HL-60/S4 (cell line): ENCODE results near the gene ZSCAN2.
"Not testable (repeated sequence)": the region's sequence is repeated elsewhere in the genome, so short reads cannot be mapped to it uniquely, and the experiment has no call there.

Source experiments
- in situ Hi-C: fragments of 300-500 bp; cut with MboI; formaldehyde crosslinking; loops from 2 replicates; pipeline ENCODE4 v1.14.3; 2022; ENCODE audit warnings: low sequenced_read_pairs

ZSCAN2 gene

DNA sequence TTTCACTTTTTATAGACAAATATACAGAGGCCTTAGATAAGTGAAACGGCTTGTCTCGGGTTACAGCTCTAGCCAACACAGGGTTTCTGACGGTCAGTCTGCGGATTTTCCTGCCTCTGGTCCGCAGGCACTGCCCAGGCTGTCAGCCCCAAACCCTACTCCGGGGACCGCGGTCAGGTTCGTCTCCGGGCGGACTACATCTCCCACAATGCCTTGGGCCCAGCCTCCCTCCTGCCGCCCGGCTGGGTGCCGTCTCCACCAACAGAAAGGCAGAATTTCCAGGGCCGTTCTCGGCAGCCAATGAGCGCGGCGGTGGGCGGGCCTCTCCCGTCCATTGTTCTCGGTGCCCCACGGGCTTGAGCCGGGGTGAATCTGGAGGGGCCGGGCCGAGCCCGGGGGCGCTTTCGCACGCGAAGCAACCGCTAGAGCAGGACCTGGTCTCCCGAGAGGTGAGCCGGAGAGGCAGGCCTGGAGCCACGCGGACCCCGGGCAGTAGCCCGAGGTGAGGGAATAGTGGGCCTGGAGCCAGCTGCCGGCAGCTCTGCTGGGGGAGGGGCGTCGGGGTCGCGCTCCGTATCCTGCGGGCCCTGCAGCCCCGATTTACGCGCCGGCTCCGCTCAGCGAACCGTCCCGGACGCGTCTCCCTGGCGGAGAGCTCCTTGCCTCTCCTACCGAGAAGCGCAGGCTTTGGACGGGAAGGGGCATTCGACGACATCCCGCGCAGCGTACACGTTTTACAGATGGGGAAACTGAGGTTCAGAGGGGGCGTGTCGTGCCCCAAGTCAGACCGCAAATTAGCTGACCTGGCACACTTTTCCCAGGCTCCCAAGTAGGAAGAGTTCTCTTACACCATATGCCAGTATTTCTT, at the start of gene ZSCAN2:
ZSCAN2 (plus strand) TSS at position 323 of the 868 bp plus-strand sequence. CDS start 2,919 bp downstream, outside the sequence.
- in situ Hi-C loops, result no loop called here

DNA sequence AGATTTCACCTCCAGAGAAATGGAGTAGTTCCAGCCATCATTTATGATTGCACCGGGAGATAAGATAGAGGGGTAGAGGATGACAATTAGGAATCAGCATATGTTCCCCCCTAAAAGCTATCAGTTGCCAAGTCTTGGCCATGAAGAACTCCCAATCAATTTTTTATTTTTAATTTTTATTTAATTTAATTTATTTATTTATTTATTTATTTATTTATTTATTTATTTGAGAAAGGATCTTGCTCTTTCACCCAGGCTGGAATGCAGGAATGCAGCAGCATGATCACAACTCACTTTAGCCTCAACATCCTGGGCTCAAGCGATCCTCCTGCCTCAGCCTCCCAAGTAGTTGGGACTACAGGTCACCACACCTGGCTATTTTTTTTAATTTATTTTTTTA, 49.2 kb upstream of the ZSCAN2 start:
- in situ Hi-C loops, result not testable (repeated sequence)

GRCh38 chr15:84552896-84553295, 47.9 kb upstream of the ZSCAN2 start:
- in situ Hi-C loops, result no loop called here

- in situ Hi-C loops, result not testable (repeated sequence)
These were observed 44.1 kb upstream of the ZSCAN2 start for GRCh38 chr15:84556690-84557089.

- in situ Hi-C loops, result not testable (repeated sequence)
These were observed 32.8 kb upstream of the ZSCAN2 start for GRCh38 chr15:84568021-84568420.

- in situ Hi-C loops, result no loop called here
These were observed 30.6 kb upstream of the ZSCAN2 start for GRCh38 chr15:84570164-84570735.

GRCh38 chr15:84572231-84572630, 28.6 kb upstream of the ZSCAN2 start:
- in situ Hi-C loops, result no loop called here

GRCh38 chr15:84575493-84575892, 25.3 kb upstream of the ZSCAN2 start:
- in situ Hi-C loops, result no loop called here

- in situ Hi-C loops, result not testable (repeated sequence)
These were observed 22.9 kb upstream of the ZSCAN2 start for GRCh38 chr15:84577891-84578290.

DNA sequence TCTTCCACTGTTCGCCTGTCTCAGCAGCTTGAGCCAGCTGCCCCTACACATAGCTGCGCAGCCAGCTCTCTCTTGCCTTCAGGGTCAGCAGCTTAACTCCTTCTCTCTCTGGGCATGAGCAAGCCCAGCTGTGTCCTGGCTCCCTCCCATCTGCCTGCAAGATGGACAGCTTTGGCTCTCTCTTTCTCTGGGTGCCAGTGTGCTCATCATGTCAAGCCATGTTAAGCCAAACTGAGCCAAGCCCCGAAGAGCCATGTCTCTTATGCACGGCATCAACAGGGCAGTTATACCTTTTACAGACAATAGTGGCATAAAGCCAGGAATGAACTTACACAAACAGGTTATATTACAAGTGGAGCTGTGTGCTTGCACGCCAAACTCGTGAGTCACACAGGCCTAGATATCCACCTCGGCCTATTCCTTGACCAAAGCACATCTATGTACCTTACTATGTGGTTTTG, 21.5 kb upstream of the ZSCAN2 start:
- in situ Hi-C loops, result not testable (repeated sequence)

DNA sequence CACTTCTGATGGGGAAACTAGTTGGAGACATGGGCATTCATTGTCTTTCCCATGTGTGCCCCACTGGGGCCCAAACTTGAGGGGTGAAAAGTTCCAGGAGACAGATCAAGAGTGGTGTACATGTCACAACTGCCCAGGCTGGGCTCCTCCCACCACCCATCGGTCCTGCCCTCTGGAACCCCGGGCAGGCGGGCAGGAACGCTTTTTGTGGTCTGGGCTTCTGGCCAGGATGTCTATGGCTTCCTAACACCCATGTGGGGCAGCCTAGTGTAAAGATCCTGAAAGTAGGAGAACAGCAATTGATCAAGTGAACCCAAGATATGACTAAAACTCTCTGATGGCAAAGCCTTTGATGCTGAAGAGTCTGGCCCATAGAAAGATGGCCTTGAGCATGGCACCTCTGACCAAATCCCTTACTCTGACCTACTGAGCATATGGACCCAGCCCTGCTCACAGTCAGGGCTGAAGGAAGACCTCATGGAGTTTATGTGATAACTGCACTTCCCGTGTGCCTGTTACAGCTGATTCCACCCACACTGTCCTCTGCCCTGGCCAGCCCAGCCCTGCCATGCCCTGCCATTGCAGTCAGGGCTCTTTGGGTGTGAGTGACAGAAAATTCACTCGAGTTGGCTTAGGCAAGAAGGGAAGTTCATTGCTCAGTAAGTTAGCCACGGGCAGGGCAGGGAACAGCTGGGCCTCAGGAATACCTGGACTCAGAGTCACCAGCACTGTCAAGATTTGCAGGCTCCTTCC, 19.0 kb upstream of the ZSCAN2 start:
- in situ Hi-C loops, result not testable (repeated sequence)

DNA sequence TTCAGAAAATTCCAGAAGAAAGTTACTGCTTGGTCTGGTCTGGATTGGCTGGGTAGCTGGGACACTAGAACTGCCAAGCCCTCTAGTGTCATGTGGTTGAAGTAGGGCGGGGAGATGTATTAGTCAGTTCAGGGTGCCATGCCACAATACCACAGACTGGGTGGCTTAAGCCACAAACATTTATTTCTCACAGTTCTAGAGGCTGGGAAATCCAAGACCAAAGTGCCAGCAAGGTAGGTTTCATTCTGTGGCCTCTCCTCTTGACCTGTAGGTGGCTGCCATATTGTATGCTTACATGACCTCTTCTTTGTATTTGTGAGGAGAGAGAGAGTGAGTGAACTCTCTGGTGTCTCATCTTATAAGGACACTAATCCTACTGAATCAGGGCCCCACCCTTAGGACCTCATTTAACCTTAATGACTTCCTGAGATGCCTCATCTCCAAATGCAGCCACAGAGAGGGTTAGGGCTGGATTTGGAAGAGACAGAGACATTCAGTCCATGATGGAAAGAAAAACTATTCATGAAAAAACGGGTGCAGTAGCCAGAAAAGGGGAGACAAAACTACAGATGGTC, 18.1 kb upstream of the ZSCAN2 start:
- in situ Hi-C loops, result no loop called here

GRCh38 chr15:84583921-84584320, 16.9 kb upstream of the ZSCAN2 start:
- in situ Hi-C loops, result not testable (repeated sequence)

DNA sequence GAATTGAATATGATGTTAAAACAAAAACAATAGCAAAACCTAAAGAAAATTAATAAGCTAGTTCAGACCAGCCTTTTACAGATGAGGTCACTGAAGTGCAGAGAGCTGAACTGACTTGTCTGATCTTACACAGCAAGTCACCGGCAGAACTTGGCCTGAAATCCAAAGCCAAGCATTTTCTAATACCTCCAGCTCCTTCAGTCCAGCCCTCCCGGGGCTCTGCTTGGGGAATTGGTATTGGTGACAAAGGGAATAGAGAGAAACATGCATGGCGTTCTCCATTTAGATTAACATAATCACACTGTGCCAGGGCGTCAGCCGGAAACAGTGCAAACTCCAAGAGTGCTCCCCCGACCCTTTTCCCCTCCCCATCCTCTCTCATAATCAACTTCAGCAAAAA, 14.1 kb upstream of the ZSCAN2 start:
- in situ Hi-C loops, result no loop called here

GRCh38 chr15:84588053-84588874, 12.5 kb upstream of the ZSCAN2 start:
- in situ Hi-C loops, result no loop called here

DNA sequence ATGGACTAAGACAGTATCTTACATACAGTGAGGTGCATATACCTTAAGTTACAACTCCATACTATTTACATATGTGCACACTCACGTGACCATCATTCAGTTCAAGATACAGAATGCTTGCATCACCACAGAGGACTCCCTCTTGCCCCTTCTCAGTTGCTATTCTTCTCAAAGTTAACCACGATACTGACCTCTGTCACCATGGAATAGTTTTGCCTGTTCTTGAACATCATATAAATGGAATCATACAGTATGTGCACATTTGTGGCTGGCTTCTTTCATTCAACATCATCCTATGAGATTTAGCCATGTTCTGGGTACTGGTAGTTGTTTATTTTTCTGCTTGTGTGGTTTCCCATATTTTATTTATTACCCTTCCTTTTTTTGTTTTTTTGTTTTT, 10.4 kb upstream of the ZSCAN2 start:
- in situ Hi-C loops, result no loop called here

DNA sequence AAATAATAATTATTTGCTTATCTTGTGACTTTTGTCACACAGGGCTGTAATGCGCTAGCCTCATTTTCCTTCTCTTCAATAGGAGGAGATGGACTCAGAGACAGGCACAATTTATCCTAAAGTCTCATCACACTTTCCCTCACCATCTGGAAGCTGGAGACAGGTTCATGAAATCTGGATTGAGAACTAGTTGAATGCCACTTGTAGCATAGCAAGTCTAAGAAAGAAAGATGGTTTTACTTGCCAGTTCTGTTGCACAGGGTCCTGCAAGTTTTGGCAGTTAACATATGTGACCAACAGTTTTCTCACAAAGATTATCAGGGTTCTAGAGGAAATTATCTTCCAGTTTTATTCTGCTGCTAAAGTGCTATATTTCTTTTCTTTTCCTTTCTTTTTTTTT, 9.0 kb upstream of the ZSCAN2 start:
- in situ Hi-C loops, result no loop called here

DNA sequence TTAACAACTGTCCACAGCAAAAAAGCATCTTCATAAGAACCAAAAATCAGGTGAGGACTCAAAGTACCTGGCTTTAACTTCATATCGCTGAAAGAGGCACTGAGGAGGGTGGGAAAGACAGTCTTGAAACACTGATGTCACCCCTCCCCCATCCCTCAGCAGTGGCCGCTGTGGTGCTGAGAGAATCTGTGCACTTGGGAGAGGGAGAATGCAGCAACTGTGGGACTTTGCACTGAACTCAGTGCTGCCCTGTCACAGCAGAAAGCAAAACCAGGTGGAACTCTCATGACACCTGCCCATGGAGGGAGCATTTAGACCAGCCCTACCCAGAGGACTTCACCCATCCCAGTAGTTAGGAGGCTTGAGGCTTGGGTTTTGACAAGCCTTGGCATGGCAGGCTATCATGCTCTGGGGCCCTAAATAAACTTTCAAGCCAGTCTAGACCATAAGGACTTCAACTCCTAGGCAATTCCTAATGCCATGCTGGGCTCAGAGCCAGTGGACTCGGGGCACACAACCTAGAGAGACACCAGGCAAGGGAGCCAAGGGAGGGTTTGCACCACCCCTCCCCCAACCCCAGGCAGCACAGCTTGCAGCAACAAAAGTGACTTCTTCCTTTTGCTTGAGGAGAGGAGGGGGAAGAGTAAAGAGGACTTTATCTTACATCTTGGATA, 6.1 kb upstream of the ZSCAN2 start:
- in situ Hi-C loops, result no loop called here

DNA sequence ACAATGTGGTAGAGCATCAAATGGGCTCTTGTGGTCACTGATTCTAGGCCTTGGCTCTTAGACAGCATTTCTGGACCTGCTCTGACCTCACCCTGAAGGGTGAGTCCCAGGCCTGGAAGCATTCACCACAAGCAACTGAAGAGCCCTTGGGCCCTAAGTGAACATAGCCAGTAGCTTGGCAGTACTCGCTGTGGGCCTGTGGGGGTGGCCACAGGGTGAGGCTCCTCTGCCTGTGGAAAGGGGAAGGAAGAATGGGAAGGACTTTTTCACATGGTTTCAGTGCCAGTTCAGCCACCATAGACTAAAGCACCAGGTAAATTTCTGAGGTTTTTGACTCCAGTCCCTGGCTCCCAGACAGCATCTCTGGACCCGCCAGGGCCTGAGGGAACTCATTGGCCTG, 5.1 kb upstream of the ZSCAN2 start:
- in situ Hi-C loops, result no loop called here

DNA sequence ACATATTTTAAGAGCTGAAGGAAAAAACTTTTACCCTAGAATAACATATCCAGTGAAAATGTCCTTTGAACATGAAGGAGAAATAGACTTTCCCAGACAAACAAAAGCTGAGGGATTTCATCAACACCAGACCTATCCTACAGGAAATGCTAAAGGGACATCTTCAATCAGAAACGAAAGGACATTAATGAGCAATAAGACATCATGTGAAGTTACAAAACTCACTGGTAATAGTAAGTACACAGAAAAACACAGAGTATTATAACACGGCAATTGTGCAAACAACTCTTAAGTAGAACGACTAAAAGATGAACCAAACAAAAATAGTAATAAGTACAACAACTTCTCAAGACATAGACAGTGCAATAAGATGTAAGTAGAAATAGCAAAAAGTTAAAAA, 3.5 kb upstream of the ZSCAN2 start:
- in situ Hi-C loops, result no loop called here
